Astrocyte of the cerebellum (primary cell): ENCODE measurements around the gene MED22.
A peak's percentile ranks its signal among the peaks of the same experiment; 100 is the strongest.
"Not testable (repeated sequence)": the region's sequence is repeated elsewhere in the genome, so short reads cannot be mapped to it uniquely, and the experiment has no call there.

Experiments used
- DNase-seq: peaks from one replicate; pipeline ENCODE4 v3.0.0-alpha.2; 2011; ENCODE audit warnings: low read depth
- H3K4me3 ChIP-seq: 2 replicates; pipeline ENCODE4 v1.5.1; 2011; ENCODE audit warnings: mild to moderate bottlenecking, low read depth, low read length, moderate library complexity
- in situ Hi-C: cut with HindIII; loops from 2 replicates; pipeline ENCODE4 v1.10.0; 2017; ENCODE audit warnings: low sequenced_read_pairs
- TF ChIP-seq, protein P1 (sequence below): IDR thresholded peaks from 2 replicates; pipeline ENCODE4 v1.5.1; 2012; ENCODE audit warnings: low read length, low read depth, moderate library complexity, mild to moderate bottlenecking; ENCODE audit errors: missing control alignments

The MED22 gene

DNA sequence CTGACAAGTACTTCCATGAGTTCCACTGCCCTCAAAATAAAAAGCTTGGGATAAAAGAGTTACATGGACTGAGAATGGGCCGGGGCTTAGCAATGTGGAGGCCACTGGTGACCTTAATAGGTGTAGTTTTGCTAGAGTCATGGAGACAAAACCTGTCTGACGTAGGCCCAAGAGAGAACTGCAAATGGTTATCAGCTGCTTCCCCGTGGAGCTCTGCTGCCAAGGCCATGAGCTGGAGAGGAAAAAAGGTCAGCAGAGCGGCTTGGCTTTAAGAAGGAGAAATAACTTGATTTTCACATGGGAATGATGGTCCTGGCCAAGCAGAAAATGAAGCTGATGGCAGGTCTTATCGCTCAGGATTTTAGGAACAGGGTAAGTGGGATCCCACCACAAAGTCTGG, 8.3 kb downstream of the MED22 start:
- no peak for DNase-seq
- TF ChIP-seq, protein P1, sequence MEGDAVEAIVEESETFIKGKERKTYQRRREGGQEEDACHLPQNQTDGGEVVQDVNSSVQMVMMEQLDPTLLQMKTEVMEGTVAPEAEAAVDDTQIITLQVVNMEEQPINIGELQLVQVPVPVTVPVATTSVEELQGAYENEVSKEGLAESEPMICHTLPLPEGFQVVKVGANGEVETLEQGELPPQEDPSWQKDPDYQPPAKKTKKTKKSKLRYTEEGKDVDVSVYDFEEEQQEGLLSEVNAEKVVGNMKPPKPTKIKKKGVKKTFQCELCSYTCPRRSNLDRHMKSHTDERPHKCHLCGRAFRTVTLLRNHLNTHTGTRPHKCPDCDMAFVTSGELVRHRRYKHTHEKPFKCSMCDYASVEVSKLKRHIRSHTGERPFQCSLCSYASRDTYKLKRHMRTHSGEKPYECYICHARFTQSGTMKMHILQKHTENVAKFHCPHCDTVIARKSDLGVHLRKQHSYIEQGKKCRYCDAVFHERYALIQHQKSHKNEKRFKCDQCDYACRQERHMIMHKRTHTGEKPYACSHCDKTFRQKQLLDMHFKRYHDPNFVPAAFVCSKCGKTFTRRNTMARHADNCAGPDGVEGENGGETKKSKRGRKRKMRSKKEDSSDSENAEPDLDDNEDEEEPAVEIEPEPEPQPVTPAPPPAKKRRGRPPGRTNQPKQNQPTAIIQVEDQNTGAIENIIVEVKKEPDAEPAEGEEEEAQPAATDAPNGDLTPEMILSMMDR = no peak
- H3K4me3 ChIP-seq = no peak overlapping the region
- in situ Hi-C loops = no loop called here

DNA sequence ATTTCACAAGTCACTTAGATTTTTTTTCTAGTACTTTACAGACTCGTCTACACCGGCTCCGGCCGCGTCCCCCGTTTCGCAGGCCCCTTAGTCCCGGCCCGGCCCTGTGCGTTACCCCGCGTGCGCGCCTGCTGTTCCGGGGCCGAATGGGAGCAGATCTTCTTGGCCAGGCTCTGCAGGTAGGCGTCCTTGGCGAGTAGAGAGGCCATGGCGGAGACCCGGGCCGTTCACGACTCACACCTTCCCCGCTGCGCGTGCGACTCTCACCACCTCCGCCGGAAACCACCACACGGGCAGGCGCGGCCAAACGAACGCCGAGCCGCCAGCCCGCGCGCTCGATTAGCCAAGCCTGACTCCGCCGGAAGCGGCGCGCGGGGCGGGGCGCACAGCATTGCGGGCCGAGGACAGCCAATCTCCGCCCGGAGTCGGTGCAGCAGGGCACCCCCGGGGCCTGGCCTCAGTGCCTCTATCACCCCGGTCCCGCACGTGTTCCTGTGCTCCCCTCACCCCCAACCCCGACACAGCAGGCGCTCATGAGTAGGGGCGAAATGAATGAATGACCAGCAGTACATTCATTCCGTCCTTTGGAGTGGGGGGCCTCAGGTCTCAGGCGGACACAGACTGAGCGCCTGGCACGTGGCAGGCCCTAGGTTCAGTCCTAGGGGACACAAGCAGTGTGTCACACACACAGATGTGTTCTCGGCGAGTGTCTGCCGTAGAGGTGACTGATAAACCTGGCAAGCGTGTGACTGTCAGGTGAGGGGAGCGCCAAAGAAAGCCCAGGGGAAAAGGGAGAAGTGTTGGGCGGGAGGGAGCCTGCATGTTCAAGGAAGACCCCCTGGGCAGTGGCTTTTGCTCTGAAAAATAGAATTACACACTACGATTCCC, 11.8 kb downstream of the MED22 start, which contains the start of gene SURF6:
Gene SURF6, minus strand, starts transcription at position 265 of the 888 bp plus-strand sequence. Its CDS starts 56 bp downstream, at position 209.
- peak; percentile 64 for DNase-seq
- TF ChIP-seq, protein P1 = no peak
- H3K4me3 ChIP-seq = peak within 1 kb of the TSS; percentile 94
- in situ Hi-C loops = no loop called here

DNA sequence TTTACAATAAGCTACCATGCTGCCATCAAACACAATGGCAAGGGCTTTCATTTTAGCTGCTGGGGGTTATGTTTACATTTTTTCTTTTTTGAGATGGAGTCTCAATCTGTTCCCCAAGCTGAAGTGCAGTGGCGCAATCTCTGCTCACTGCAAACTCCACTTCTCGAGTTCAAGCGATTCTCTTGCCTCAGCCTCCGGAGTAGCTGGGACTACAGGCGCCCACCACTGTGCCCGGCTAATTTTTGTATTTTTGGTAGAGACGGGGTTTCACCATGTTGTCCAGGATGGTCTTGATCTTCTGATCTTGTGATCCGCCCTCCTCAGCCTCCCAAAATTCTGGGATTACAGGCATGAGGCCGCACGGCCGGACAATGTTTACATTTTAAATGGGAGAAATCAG, 13.0 kb downstream of the MED22 start:
- in situ Hi-C loops, DNase-seq: not testable (repeated sequence)
- peak overlapping the region; percentile 94 for H3K4me3 ChIP-seq

DNA sequence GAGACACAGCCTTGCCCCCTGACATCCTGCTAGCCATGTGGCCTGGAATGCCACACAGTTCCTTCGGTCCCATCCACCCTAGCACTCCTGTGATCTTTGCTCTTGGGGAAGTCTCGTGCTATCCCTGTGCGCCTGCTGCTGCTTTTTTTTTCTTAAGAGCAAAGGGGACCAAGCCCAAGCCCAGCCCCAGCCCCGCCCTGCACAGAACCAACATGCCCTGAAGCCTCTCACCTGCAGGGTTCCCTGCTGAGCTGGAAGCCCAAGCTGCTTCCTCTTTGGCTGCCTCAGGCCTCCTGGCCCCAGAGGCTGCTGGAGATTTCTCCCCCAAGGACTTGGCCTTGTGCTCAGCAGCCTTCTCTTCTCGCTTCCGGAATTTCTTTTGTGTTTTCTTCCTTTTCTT, 13.8 kb downstream of the MED22 start:
- TF ChIP-seq, protein P1 = no peak
- H3K4me3 ChIP-seq = no peak overlapping the region
- in situ Hi-C loops = no loop called here
- no peak for DNase-seq

DNA sequence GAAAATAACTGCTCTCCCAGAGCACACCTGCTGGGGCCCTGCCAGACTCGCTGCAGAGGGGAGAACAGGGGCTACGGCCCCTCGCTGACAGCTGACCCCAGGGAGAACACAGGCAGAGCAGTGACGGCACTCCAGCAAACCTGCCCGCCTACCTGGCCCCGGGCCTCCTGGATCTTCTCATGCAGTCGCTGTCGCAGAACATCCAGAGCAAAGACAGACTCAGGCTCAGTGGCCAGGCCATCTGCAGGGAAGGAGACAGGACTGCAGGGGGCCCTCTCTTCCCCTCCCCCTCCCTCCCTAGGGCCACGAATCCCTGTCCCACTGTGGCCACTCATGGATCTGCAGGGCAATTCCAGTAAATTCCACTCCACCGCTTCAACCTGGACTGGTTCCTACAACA, 14.4 kb downstream of the MED22 start:
- H3K4me3 ChIP-seq = no peak overlapping the region
- no peak for DNase-seq
- in situ Hi-C loops = no loop called here
- TF ChIP-seq, protein P1 = no peak

DNA sequence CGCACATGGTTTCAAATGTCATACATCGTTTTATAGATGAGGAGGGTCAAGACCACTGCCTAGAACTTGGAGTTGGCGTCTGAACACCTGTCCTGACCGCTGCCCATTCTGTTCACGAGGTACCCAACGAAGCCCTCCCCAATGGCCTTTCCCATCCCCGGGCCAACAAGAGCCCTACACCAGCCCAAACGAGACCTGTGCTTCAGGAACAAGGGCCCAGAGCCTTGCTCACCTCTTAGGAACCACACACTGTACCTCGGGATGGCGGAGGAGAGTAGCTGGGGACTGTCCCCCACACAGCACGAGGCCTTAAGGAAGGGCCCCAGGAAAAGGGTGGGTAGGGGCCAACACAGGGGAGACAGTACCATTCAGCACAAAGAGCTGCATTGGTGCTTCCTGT, 14.9 kb downstream of the MED22 start:
- in situ Hi-C loops = no loop called here
- DNase-seq = no peak
- no peak overlapping the region for H3K4me3 ChIP-seq
- TF ChIP-seq, protein P1 = no peak

DNA sequence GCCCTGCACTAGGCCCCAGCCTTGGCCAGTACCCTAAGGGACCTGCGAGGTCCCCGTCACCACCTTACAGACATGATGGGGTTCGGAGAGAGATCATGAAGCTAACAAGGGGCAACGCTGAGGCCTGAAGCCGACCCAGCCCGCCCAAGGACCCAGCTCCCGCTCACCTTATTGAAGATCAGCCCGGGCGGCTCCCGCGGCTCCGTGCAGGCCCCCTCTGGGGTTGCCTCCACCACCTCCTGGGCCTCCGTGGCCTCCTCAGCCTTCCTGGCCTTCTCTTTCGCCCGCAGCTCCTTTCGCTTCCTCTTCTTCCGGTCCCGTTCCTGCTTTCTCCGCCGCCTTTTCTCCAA, 15.6 kb downstream of the MED22 start:
- no peak for DNase-seq
- in situ Hi-C loops = no loop called here
- H3K4me3 ChIP-seq = no peak overlapping the region
- TF ChIP-seq, protein P1 = no peak
